Measurements from ENCODE around the gene RNF175. TPM values are rescaled to one million over a fixed set of nuclear protein-coding genes. Genes with fewer than 3 reads are reported as not detected.

Gene RNF175
- total RNA-seq, 1 donor from 2014 or later, result 2.0 TPM

DNA sequence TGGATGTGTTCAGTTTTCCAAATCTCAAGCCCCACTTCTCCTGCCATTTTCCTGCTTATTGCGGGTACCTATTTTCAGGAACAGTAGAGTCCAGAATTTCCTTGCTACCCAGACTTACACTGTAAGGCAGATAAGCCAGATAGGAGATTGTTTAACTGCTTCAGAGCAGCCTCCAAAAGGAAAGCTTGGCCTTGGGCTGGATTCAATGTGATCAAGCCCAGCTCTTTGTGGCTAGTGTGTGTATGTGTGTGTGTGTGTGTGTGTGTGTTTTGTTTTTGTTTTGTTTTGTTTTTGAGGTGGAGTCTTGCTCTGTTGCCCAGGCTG is 34.0 kb downstream of the RNF175 start:
- TF ChIP-seq, protein P1, sequence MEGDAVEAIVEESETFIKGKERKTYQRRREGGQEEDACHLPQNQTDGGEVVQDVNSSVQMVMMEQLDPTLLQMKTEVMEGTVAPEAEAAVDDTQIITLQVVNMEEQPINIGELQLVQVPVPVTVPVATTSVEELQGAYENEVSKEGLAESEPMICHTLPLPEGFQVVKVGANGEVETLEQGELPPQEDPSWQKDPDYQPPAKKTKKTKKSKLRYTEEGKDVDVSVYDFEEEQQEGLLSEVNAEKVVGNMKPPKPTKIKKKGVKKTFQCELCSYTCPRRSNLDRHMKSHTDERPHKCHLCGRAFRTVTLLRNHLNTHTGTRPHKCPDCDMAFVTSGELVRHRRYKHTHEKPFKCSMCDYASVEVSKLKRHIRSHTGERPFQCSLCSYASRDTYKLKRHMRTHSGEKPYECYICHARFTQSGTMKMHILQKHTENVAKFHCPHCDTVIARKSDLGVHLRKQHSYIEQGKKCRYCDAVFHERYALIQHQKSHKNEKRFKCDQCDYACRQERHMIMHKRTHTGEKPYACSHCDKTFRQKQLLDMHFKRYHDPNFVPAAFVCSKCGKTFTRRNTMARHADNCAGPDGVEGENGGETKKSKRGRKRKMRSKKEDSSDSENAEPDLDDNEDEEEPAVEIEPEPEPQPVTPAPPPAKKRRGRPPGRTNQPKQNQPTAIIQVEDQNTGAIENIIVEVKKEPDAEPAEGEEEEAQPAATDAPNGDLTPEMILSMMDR (IDR thresholded peaks at IDR 0.05; ENCODE audit: insufficient read depth, low read length, poor library complexity, severe bottlenecking), result no peak
- Histone ChIP-seq H3K27me3 (ENCODE audit: control insufficient read depth, insufficient read depth, low read length) (no peaks in the 10 kb centered on the region), H3K4me3 (ENCODE audit: low read depth, low read length) (no peak overlapping the region), H3K36me3 (ENCODE audit: control insufficient read depth, insufficient read depth, low read length) (no peaks in the 10 kb centered on the region)
- no peak for DNase-seq (ENCODE audit: low read depth)

DNA sequence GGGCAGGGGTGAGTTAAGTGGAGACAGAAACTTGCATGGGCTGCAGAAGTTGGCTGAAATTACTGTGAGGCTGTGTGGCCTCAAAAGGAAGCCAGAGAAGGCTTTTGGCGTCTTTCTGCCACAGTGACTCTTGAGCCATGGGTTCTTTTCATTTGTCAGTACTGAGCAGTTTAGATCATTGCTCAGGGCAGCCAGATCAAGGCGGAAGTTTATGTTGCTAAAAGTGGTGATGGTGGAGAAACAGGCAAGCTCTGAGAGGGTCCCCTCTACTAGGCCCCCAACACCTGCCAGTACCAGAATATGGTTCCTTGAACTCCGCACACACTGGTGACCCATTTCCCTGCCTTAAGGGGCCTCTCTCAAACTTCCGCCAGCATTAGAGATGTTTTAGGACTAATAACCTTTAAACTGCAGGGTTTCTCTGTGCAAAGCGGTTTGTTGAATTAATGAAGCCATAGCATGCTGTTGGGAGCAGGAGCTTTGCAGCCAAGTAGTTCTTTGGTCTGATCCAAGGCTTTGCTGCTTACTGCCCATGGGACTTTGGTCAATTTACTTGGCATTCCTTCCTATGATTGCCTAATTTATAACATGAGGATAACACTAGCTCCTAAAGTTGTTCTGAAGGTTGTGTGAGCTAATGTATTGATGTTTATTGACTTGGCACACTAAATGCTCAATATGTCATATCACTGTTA is 34.5 kb downstream of the RNF175 start:
- Histone ChIP-seq H3K4me3 (ENCODE audit: low read depth, low read length) (no peak overlapping the region), H3K27me3 (ENCODE audit: control insufficient read depth, insufficient read depth, low read length) (no peaks in the 10 kb centered on the region), H3K36me3 (ENCODE audit: control insufficient read depth, insufficient read depth, low read length) (no peaks in the 10 kb centered on the region)
- TF ChIP-seq, protein P1 (IDR thresholded peaks at IDR 0.05; ENCODE audit: insufficient read depth, low read length, poor library complexity, severe bottlenecking), result no peak
- DNase-seq (ENCODE audit: low read depth), result no peak

DNA sequence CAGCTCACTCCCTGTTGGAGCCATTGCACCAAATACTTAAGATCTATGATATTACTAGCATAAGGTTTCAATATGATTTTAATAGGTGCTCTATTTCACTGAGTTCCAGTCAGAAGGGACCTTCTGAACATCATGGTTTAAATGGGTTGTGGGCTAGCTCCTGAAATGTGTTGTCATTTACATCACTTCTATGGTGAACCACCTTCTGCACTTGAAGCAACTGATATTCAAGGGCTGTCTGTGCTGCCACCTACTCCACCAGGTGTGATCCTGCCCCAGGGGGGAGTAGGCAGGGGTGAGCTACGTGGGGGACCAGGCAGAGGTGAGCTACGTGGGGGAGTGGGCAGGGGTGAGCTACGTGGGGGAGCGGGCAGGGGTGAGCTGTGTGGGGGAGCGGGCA is 35.2 kb downstream of the RNF175 start:
- no peaks in the 10 kb centered on the region for H3K27me3 ChIP-seq (ENCODE audit: control insufficient read depth, insufficient read depth, low read length)
- TF ChIP-seq, protein P1 (IDR thresholded peaks at IDR 0.05; ENCODE audit: insufficient read depth, low read length, poor library complexity, severe bottlenecking), result no peak
- DNase-seq (ENCODE audit: low read depth), result no peak
- no peaks in the 10 kb centered on the region for H3K36me3 ChIP-seq (ENCODE audit: control insufficient read depth, insufficient read depth, low read length)
- H3K4me3 ChIP-seq (ENCODE audit: low read depth, low read length), result no peak overlapping the region

DNA sequence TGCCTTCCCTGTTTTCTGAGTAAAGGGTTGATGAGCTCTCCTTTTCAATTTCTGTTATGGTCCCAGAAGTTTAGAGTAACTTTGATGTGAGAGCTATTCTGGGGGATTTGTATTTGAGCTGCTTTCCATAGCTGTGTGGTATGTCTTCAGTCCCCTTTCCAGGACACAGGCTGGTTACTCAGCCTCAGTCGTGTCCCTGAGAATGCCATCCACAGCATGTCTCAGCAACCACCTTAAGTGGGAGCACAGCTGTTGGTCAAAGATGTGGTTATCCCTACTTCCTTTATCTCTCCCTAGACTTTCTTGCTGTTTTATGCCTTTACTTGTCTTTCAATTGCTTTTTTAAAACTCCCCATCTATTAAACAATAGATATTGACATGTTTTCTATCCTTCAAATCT is 37.8 kb downstream of the RNF175 start:
- Histone ChIP-seq H3K27me3 (ENCODE audit: control insufficient read depth, insufficient read depth, low read length) (no peaks in the 10 kb centered on the region), H3K4me3 (ENCODE audit: low read depth, low read length) (no peak overlapping the region), H3K36me3 (ENCODE audit: control insufficient read depth, insufficient read depth, low read length) (no peaks in the 10 kb centered on the region)
- no peak for DNase-seq (ENCODE audit: low read depth)
- TF ChIP-seq, protein P1 (IDR thresholded peaks at IDR 0.05; ENCODE audit: insufficient read depth, low read length, poor library complexity, severe bottlenecking), result no peak

GRCh38 chr4:153713866-153714646 is 45.8 kb downstream of the RNF175 start:
- Histone ChIP-seq H3K27me3 (ENCODE audit: control insufficient read depth, insufficient read depth, low read length) (no peaks in the 10 kb centered on the region), H3K36me3 (ENCODE audit: control insufficient read depth, insufficient read depth, low read length) (no peaks in the 10 kb centered on the region), H3K4me3 (ENCODE audit: low read depth, low read length) (no peak overlapping the region)
- TF ChIP-seq, protein P1 (IDR thresholded peaks at IDR 0.05; ENCODE audit: insufficient read depth, low read length, poor library complexity, severe bottlenecking), result no peak
- no peak for DNase-seq (ENCODE audit: low read depth)
